ENCODE measurements around the gene CNNM1.

Gene CNNM1

DNA sequence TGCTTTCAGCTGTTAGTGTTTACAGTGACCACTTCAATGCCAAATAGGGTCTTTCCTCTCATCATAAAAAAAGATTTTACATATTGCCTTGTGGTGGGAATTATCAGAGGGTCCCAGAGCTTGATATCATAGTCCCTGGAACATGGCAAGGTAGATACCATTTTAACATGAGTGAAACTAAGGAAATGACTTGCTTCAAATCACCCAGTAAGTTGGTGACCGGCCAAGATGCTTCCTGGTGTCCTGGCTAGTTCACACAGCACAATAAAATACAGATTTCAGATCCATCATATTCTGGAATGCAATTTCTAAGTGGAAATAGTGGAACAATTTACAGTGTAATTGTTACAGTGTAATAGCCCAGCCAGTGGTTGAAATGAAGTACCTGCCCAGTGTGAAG is 36.6 kb downstream of the CNNM1 start:
- DNase-seq: no peak
- in situ Hi-C loops (cut with HindIII; ENCODE audit: low pct_ligation_motif_present, low pct_unique_long_range_greater_than_20kb, low sequenced_read_pairs): no loop called here

DNA sequence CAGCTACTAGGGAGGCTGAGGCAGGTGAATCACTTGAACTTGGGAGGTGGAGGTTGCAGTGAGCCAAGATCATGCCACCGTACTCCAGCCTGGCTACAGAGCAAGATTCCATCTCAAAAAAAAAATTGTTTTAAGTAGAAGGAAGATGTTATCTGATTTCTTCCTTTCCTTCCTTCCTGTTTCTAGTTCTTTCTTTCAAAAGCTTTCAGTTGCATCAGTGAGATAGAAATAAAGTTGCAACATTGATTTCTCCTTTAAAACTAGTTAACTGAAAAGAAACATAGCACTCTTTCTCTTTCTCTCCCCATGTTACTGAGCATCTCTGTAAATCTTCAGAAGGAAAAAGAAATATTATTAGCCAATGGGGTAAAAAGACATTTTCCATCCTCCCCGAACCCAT is 37.5 kb downstream of the CNNM1 start:
- in situ Hi-C loops (cut with HindIII; ENCODE audit: low pct_ligation_motif_present, low pct_unique_long_range_greater_than_20kb, low sequenced_read_pairs): no loop called here
- DNase-seq: no peak

DNA sequence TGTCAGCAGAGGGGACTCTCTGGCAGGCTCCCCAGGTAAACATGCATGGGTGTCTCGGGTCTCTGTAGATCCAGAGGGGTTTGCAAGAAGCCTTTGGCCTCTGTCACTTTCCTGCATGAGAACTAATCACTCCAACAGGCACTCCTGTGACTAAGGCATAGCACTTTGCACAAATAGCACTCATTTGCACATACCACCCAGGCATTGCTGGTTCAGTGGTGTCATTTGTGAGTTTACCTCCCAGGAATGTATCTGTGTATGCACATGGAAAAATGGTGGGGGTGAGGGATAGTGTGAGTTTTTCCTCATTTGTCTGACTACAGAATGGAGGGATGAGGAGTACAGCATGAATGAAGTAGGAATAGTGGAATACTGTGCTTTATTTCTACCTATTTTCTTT is 39.5 kb downstream of the CNNM1 start:
- DNase-seq: no peak
- in situ Hi-C loops (cut with HindIII; ENCODE audit: low pct_ligation_motif_present, low pct_unique_long_range_greater_than_20kb, low sequenced_read_pairs): no loop called here

DNA sequence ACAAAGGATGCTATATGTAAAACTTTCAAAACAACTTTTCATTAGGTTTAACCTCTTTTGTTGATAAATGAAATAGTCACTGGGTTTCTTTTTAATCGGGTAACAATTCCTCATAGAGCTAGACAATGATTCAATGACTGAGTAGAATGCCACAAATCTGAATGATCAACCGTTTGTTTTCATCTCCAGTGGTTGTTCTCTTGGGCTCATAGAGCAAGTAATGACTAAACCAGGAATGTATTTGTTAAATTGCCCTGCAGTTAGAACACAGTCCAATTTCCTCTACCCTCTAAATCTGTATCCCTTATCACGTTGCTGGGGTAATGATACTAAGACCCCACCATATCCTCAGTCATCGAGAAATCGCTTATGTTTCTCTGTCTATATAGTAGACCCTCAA is 40.0 kb downstream of the CNNM1 start:
- in situ Hi-C loops (cut with HindIII; ENCODE audit: low pct_ligation_motif_present, low pct_unique_long_range_greater_than_20kb, low sequenced_read_pairs): no loop called here
- no peak for DNase-seq

DNA sequence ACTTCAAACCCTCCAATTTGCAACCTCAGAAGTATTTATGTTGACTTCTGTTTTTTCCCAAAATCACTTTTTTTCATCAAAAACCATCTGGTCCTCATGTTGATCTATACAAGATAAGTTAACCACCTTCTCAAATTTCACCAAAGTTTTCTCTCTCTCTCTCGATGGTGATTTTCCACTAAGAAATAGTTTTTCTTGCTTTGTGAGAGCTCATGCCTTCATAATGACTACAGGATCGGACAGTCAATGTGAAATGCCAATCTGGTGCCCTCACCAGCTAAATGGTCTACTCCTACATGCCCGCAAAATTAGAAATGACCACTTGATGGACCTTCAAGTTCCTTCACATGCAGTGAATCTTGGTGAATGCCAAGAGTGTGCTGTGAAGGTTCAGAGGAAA is 40.4 kb downstream of the CNNM1 start:
- in situ Hi-C loops (cut with HindIII; ENCODE audit: low pct_ligation_motif_present, low pct_unique_long_range_greater_than_20kb, low sequenced_read_pairs): no loop called here
- DNase-seq: no peak

DNA sequence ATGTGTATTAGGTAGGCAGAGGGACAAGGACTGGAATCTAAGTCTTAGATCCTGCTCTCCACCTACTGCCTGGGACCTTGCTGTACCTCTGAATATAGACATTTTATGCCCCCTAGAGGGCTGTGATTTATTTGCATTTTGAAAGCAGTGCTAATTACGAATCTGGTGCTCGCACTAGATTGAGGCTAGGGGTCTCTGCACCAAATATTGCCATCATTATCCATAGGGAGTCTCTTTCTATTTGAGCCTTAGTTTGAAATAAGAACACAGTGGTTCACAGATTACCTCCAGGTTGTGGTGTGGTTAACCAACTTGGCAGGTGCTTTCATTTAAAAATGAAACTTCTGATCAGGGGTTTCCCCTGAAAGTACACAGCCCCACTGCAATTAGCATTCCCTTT is 41.8 kb downstream of the CNNM1 start:
- in situ Hi-C loops (cut with HindIII; ENCODE audit: low pct_ligation_motif_present, low pct_unique_long_range_greater_than_20kb, low sequenced_read_pairs): no loop called here
- peak; percentile 67 for DNase-seq

DNA sequence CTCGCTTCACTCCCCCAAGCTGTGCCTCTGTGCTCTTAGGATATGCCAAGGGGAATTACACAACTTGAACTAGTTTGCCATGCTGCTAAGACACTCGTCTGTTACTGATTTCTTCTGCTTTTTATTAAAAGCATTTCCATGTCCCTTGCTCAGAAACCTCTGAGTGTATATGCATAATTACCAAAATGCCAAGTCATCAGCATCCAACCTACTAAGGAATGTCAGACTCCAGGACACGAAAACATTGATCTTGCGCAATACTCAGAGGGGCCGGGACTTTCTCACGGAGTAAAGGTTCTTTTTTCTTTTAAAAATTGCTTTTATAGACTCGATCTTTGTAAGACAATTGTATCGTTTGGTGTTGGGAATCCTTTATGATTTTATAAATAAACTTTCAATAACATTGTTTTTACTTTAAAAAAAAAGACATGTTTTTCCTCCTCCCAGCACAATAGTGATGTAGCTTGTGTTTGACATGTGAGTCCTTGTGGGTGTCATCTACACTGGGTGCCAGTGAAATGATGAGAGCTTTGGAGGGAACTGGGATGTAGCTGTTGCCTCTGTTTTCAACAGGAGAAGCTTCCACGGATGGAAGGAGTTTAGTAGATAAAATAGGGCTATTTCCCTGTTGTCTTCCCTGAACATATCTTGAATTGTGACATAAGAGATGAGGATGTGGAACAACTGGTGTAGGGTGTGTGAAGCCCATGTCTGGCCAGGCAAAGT is 43.6 kb downstream of the CNNM1 start:
- no peak for DNase-seq
- in situ Hi-C loops (cut with HindIII; ENCODE audit: low pct_ligation_motif_present, low pct_unique_long_range_greater_than_20kb, low sequenced_read_pairs): no loop called here

DNA sequence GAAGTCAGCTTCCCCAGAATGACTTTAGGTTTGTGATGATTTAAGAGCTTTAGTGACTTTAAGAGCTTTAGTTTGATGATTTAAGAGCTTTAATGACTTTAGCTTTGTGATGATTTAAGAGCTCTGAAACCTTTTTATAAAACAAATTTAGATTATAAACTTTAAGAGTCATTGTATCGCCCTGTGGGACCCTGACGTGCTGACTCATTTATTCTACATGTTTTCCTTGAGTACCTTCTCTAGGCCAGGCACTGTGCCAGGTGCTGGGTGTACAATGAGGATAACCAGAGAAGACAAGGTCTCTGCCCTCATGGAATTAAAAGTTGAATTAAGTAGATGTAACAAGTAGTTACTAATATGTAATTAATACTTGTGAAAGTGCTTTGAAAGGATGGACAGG is 45.4 kb downstream of the CNNM1 start:
- in situ Hi-C loops (cut with HindIII; ENCODE audit: low pct_ligation_motif_present, low pct_unique_long_range_greater_than_20kb, low sequenced_read_pairs): no loop called here
- DNase-seq: no peak

DNA sequence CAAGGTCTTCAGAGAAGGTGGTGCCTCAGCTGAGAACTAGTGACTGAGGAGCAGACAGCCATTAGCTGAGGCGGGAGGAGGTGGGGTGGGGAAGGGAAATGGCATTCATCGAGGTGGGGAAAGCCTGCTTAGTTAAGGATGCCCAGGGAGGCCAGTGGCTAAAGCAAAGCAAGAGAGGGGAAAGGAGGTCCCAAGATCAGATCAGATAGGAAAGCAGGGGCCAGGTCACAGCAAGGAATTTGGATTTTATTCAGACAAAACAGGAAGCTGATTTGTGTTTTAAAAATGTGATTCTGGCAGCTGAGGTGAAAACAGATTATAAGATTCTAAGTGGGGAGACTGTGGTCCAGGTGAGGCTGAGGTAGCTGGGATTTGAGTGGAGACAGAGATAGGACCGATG is 45.8 kb downstream of the CNNM1 start:
- DNase-seq: no peak
- in situ Hi-C loops (cut with HindIII; ENCODE audit: low pct_ligation_motif_present, low pct_unique_long_range_greater_than_20kb, low sequenced_read_pairs): no loop called here

DNA sequence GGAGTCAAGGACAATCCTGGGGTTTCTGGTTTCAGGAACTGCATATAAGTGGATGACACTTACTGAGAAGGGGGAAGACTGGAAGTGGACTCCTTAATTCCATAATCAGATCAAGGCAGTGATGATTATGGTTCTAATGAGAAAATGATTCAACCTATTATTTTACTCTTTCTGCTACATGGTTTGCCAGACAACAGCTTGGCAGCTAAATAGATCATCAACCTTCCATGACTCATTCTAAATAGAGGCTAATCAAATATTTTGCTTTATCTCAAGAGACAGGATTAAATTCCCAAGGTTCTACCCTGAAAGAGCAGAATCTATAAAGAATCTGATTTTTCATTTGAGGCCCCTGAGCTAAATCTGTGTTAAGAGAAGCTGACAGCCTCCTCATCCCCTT is 46.3 kb downstream of the CNNM1 start:
- DNase-seq: no peak
- in situ Hi-C loops (cut with HindIII; ENCODE audit: low pct_ligation_motif_present, low pct_unique_long_range_greater_than_20kb, low sequenced_read_pairs): no loop called here

DNA sequence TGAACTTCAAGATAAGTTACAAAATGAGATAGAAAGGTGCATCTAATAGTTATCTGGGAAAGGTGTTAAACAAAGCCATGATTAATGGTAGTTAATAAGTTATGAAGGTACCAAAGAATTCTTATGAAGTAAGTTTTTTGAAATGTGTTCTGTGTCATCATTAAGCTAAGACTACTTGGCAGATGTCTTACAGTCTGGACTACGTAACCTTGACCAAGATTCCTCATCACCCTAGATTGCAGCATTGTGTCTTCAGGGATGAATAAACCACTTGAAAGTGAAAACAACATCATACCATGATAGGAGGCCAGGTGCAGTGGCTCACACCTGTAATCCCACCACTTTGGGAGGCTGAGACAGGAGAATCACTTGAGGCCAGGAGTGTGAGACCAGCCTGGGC is 53.0 kb downstream of the CNNM1 start:
- in situ Hi-C loops (cut with HindIII; ENCODE audit: low pct_ligation_motif_present, low pct_unique_long_range_greater_than_20kb, low sequenced_read_pairs): no loop called here
- no peak for DNase-seq

DNA sequence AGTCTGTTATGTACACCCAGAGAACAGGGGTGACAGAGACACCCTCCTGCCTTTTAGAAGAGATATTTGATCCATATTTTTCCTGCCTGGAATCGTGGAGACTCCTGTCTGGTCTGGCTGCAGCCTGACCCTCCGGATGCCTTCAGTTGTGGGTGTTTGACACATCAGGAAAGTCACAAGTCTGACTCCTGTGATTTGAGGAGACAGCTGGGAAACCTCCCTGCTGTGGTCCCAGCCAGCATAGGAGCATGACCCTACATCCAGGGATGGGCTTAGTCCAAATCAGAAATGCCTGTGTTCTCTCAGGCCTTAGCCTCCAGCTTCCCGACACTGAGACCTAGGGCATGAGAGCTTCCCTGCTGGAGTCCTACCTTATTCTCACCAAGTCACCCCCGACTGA is 57.9 kb downstream of the CNNM1 start:
- in situ Hi-C loops (cut with HindIII; ENCODE audit: low pct_ligation_motif_present, low pct_unique_long_range_greater_than_20kb, low sequenced_read_pairs): no loop called here
- DNase-seq: no peak

DNA sequence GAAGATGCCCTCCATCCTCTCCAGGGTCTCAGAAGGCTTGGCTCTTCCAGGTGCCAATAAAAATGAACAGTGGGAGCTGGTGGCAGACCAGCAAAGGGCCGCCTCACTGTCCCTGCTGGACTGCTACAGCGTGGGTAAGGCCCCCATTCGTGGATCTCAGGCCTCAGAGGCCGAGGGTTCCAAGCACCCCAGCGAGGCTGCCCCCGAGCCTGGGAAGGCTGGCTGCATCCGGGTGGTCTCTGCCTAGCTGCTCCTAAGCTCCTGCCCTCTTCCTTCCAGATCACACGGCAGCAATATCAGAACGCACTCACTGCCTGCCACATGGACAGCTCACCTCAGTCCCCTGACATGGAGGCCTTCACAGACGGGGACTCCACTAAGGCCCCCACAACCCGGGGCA is 58.4 kb downstream of the CNNM1 start:
- DNase-seq: no peak
- in situ Hi-C loops (cut with HindIII; ENCODE audit: low pct_ligation_motif_present, low pct_unique_long_range_greater_than_20kb, low sequenced_read_pairs): no loop called here

DNA sequence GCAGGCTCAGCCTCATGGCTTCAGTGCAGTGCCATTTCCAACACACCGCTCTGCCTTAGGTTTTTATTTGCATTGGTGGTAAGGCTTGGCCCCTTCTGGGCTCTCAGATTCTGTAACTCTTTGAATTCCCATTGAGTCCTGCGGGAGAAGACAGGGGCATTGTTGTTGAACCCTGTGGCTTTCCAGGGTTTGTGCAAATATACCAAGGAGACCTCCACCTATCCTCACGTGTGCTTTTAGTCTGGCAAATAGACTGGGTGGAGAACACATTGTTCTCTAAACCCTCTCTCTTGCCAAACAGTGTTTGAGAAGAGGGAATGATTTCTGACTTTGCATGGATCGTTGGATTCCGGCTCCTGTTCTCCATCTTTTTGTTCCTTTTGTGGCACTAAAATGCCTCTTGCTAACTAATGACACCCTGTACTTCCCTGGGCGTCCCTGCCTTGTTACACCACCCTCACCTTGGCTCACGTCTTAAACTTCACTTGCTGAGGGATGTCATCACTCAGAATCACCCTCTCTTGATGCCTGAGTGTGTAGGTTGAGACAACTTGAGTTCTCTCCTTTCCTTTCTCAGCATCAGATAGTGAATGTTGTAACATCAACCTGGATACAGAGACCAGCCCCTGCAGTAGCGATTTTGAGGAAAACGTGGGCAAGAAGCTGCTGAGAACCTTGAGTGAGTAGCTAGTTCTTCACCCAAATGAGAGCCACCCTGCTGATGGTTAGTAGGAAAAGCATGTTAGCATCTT is 60.7 kb downstream of the CNNM1 start:
- no peak for DNase-seq
- in situ Hi-C loops (cut with HindIII; ENCODE audit: low pct_ligation_motif_present, low pct_unique_long_range_greater_than_20kb, low sequenced_read_pairs): no loop called here

DNA sequence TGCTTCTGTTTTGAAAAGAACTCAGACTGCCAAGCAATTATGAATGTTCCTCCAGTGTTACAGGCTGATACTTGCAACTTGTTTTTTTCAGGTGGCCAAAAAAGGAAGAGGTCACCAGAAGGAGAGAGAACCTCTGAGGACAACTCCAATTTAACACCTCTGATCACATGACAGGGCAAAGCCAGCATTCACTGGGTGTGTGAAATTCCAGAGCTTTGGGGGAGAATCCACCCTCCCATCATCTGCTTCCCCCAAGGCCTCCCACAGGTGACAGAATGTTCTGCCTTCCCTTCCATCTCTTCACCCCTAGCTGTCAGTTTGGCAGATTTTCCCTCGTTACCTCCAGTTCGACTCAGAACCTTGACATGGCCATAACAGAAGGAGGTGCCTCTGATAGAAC is 62.2 kb downstream of the CNNM1 start:
- in situ Hi-C loops (cut with HindIII; ENCODE audit: low pct_ligation_motif_present, low pct_unique_long_range_greater_than_20kb, low sequenced_read_pairs): no loop called here
- DNase-seq: no peak

DNA sequence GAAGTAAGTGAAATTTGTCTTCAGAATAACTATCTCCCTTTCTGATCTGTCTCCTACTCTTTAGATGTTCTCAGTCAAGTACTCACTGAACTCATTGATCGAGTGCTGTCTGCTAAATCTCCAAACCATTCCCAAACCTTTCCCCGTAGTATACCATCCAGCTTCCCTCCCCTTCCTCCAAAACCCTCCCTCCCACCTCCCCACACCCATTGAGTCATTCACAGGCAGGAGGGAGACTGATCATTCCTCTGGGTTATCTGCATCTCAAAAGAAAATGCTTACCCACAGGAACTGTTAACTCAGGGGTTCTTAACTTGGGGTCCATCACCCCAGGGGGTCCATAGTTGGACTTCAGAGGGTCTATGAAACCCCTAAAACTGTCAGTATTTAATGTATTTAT is 63.9 kb downstream of the CNNM1 start:
- in situ Hi-C loops (cut with HindIII; ENCODE audit: low pct_ligation_motif_present, low pct_unique_long_range_greater_than_20kb, low sequenced_read_pairs): no loop called here
- DNase-seq: no peak

DNA sequence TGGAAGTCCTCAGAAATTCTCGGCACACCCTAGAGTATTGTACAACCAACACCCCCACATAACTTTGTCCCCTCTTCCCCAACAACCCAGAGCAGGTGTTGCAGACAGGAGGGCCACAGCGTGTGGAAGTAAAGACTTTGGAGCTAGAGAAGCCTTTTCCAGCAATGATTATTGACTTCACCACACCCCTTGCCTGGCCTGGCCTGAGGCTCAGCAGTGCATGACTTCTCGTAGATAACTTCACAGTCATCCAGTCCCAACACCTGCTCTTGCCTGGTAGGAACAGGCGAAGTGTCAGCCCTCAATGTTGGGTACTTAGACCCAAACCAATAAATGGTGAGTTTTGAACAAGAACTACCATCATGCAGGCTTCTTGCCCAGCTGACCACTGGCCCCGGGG is 64.5 kb downstream of the CNNM1 start:
- in situ Hi-C loops (cut with HindIII; ENCODE audit: low pct_ligation_motif_present, low pct_unique_long_range_greater_than_20kb, low sequenced_read_pairs): no loop called here
- DNase-seq: peak; percentile 31

DNA sequence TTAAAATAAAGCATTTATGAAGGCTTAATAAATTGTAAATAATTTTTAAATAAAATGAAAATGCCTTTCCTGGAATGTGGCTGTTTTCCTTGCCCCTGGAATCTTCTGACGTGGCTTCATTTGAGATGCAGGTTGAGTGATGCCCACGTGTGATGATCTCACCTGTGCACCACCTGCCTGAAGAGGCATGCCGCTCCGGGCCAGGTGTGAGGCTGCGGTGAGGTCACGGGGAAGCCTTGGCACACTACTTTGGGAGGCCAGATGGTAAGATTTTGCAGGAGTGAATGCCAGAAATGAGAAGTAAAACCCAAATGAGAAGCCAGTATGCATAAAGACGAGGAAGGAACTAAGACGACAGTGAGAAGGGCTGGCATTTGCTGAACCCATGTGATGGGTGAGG is 65.1 kb downstream of the CNNM1 start:
- in situ Hi-C loops (cut with HindIII; ENCODE audit: low pct_ligation_motif_present, low pct_unique_long_range_greater_than_20kb, low sequenced_read_pairs): no loop called here
- DNase-seq: no peak

DNA sequence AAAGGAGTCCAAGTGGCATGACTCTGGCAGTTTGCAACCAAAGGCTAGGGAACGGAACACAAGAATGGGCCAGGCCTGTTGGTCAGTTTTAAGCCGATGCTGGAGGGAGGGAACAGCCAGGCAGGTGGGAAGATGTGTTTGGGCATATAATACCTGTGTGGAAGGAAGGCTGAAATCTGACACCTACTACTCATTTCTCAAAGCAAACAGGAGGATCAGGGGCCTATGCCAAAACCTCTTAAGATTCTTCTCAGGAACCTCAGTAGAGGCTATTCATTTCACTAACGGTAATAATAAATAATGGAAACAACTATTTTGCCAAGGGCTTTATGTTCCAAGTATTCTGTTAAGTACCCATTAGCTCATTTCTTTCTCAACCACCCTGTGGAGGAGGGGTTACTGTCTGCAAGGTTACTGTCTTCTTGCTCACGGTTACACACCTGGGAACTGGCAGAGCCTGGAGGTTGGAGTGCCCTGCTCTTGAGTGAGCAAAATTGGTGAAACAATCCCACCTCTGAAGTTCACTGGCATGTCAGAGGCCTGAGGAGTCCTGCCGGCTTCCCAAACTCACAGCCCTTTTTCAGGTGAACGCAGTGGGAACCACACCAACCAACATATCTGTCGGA is 65.7 kb downstream of the CNNM1 start:
- in situ Hi-C loops (cut with HindIII; ENCODE audit: low pct_ligation_motif_present, low pct_unique_long_range_greater_than_20kb, low sequenced_read_pairs): no loop called here
- DNase-seq: no peak

All from ACHN (cell line).